Ascending aorta (tissue), 2 donors: ENCODE results near the gene P2RY11. TPM values are rescaled to one million over a fixed set of nuclear protein-coding genes. Genes with fewer than 3 reads are reported as not detected.

Experiments used
- DNase-seq, 2 donors: peaks; one replicate each; pipeline ENCODE4 v3.0.0-alpha.2; 2019; ENCODE audit warnings: low spot score in 2 of 2
- H3K27ac ChIP-seq, 2 donors: fragments of 200-600 bp; sonication (generic); one replicate each; pipeline ENCODE4 v1.5.1; 2016 to 2017; ENCODE audit warnings: mild to moderate bottlenecking in 1 of 2
- H3K27me3 ChIP-seq: fragments of 200-600 bp; sonication (generic); one replicate; pipeline ENCODE4 v1.5.1; 2017
- H3K36me3 ChIP-seq, 2 donors: fragments of 200-600 bp; sonication (generic); one replicate each; pipeline ENCODE4 v1.5.1; 2016
- H3K4me1 ChIP-seq, 2 donors: fragments of 200-600 bp; sonication (generic); one replicate each; pipeline ENCODE4 v1.5.1; 2016 to 2017; ENCODE audit warnings: mild to moderate bottlenecking in 1 of 2
- H3K4me3 ChIP-seq, 2 donors: fragments of 200-600 bp; sonication (generic); one replicate each; pipeline ENCODE4 v1.5.1; 2016 to 2017; ENCODE audit warnings: mild to moderate bottlenecking in 1 of 2
- H3K9me3 ChIP-seq, 2 donors: fragments of 200-600 bp; sonication (generic); one replicate each; pipeline ENCODE4 v1.5.1; 2016
- CTCF ChIP-seq, 3 experiments: fragments of 200-600 bp in 2 of 3; fragments of 450-650 bp in 1 of 3; sonication (generic) in 2 of 3; IDR thresholded peaks; one replicate each; pipeline ENCODE4 v1.5.1; 2016 to 2019; ENCODE audit warnings: antibody characterized with exemption in 3 of 3, mild to moderate bottlenecking in 1 of 3, moderate library complexity in 1 of 3
- intact Hi-C: fragments of 100-400 bp; cut with DNase I; formaldehyde crosslinking; loops from one replicate; pipeline ENCODE4 v1.15.1; 2023
- total RNA-seq: library from RNA; depleted of rRNA; stranded (reverse); fragments of >200 nt; gene quantifications from one replicate; pipeline ENCODE4 v1.1.0, GENCODE V29; 2016

Gene P2RY11
- total RNA-seq, 1 donor from 2014 or later = 10.5 TPM

GRCh38 chr19:10089801-10090375 is 21.6 kb upstream of the P2RY11 start:
- H3K4me3 ChIP-seq = no peak overlapping the region
- intact Hi-C loops = no loop called here
- TF ChIP-seq CTCF (IDR thresholded peaks at IDR 0.05) = no peak
- peaks cover 10 to 38% of the 10 kb centered on the region in 2 donors for H3K36me3 ChIP-seq
- no peaks in the 10 kb centered on the region for H3K27me3 ChIP-seq
- H3K27ac ChIP-seq = no peak overlapping the region
- no peaks in the 10 kb centered on the region for H3K4me1 ChIP-seq
- no peak for DNase-seq
- no peaks in the 10 kb centered on the region for H3K9me3 ChIP-seq

GRCh38 chr19:10091370-10091687 is 20.2 kb upstream of the P2RY11 start:
- DNase-seq = no peak
- intact Hi-C loops = no loop called here
- Histone ChIP-seq H3K4me3 (no peak overlapping the region), H3K27me3 (no peaks in the 10 kb centered on the region), H3K36me3 (peaks cover 10 to 38% of the 10 kb centered on the region in 2 donors), H3K9me3 (no peaks in the 10 kb centered on the region), H3K27ac (no peak overlapping the region), H3K4me1 (peaks cover under 1 to 3% of the 10 kb centered on the region in 2 donors)
- TF ChIP-seq CTCF (IDR thresholded peaks at IDR 0.05) = no peak

GRCh38 chr19:10091895-10092641 is 19.4 kb upstream of the P2RY11 start:
- H3K27ac ChIP-seq = no peak overlapping the region
- no peaks in the 10 kb centered on the region for H3K9me3 ChIP-seq
- no peak for DNase-seq
- no peaks in the 10 kb centered on the region for H3K27me3 ChIP-seq
- H3K4me1 ChIP-seq = peaks cover 4 to 8% of the 10 kb centered on the region in 2 donors
- no peak for TF ChIP-seq CTCF (IDR thresholded peaks at IDR 0.05)
- H3K36me3 ChIP-seq = peaks cover 10 to 38% of the 10 kb centered on the region in 2 donors
- H3K4me3 ChIP-seq = no peak overlapping the region
- intact Hi-C loops = no loop called here

- intact Hi-C loops = no loop called here
- peaks cover 10 to 38% of the 10 kb centered on the region in 2 donors for H3K36me3 ChIP-seq
- no peaks in the 10 kb centered on the region for H3K9me3 ChIP-seq
- no peaks in the 10 kb centered on the region for H3K27me3 ChIP-seq
- no peak for TF ChIP-seq CTCF (IDR thresholded peaks at IDR 0.05)
- H3K4me3 ChIP-seq = no peak overlapping the region
- peaks cover 4 to 8% of the 10 kb centered on the region in 2 donors for H3K4me1 ChIP-seq
- no peak overlapping the region for H3K27ac ChIP-seq
- no peak for DNase-seq
These were observed 18.7 kb upstream of the P2RY11 start for GRCh38 chr19:10092648-10093294.

GRCh38 chr19:10093295-10094186 is 18.0 kb upstream of the P2RY11 start:
- Histone ChIP-seq H3K4me1 (peaks cover 4 to 8% of the 10 kb centered on the region in 2 donors), H3K27me3 (no peaks in the 10 kb centered on the region), H3K9me3 (no peaks in the 10 kb centered on the region), H3K36me3 (peaks cover 10 to 38% of the 10 kb centered on the region in 2 donors), H3K4me3 (no peak overlapping the region), H3K27ac (no peak overlapping the region)
- no peak for DNase-seq
- TF ChIP-seq CTCF (IDR thresholded peaks at IDR 0.05) = no peak
- intact Hi-C loops = no loop called here
